Activated B cell treated with CpG ODN at 0.5 μM for 24 hours (primary cell): Measurements from ENCODE around the gene GPR15. TPM values are rescaled to one million over a fixed set of nuclear protein-coding genes. Genes with fewer than 3 reads are reported as not detected.
A peak's percentile ranks its signal among the peaks of the same experiment; 100 is the strongest.
"Not testable (repeated sequence)": the region's sequence is repeated elsewhere in the genome, so short reads cannot be mapped to it uniquely, and the experiment has no call there.

ENCODE experiments used
- ATAC-seq: fragments of 200-7000 bp; cut with Tn5 transposase; one replicate; pipeline ENCODE4 v1.10.0; 2021; ENCODE audit warnings: low read depth, mild to moderate bottlenecking, moderate library complexity
- CTCF ChIA-PET: fragments of 350-600 bp; sonication (Branson Sonifier 250); formaldehyde crosslinking; loops from one replicate; lab custom pipeline; 2021; ENCODE audit warnings: antibody characterized with exemption; lab: Charles Lee
- POLR2A ChIA-PET: fragments of 350-600 bp; sonication (Branson Sonifier 250); formaldehyde crosslinking; loops from one replicate; lab custom pipeline; 2021; ENCODE audit warnings: antibody characterized with exemption; lab: Charles Lee
- DNase-seq: peaks from one replicate; pipeline ENCODE4 v3.0.0; 2022
- H3K27ac Mint-ChIP-seq: one replicate; pipeline ENCODE4 v1.8.0; 2020; ENCODE audit warnings: mixed read lengths
- H3K27me3 Mint-ChIP-seq: one replicate; pipeline ENCODE4 v1.8.0; 2021; ENCODE audit warnings: mixed read lengths
- H3K36me3 Mint-ChIP-seq: one replicate; pipeline ENCODE4 v1.8.0; 2021; ENCODE audit warnings: low read depth, mixed read lengths
- H3K4me1 Mint-ChIP-seq: one replicate; pipeline ENCODE4 v1.8.0; 2021; ENCODE audit warnings: mixed read lengths
- H3K4me3 Mint-ChIP-seq: one replicate; pipeline ENCODE4 v1.8.0; 2020; ENCODE audit warnings: mild to moderate bottlenecking, mixed read lengths
- H3K9me3 Mint-ChIP-seq: one replicate; pipeline ENCODE4 v1.8.0; 2020; ENCODE audit warnings: mixed read lengths
- intact Hi-C: fragments of 100-400 bp; cut with micrococcal nuclease; formaldehyde crosslinking; loops from one replicate; pipeline ENCODE4 v1.15.1; 2024
- total RNA-seq: library from RNA; stranded (reverse); gene quantifications from 2 replicates; pipeline ENCODE4 v1.2.3, GENCODE V29; 2022
- TF ChIP-seq, protein P1 (sequence below): fragments of 200-600 bp; IDR thresholded peaks from one replicate; pipeline ENCODE4 v1.8.0; 2022; ENCODE audit warnings: antibody characterized with exemption, mild to moderate bottlenecking

Gene GPR15
- total RNA-seq, 1 donor from 2014 or later, result 4.5 TPM

DNA sequence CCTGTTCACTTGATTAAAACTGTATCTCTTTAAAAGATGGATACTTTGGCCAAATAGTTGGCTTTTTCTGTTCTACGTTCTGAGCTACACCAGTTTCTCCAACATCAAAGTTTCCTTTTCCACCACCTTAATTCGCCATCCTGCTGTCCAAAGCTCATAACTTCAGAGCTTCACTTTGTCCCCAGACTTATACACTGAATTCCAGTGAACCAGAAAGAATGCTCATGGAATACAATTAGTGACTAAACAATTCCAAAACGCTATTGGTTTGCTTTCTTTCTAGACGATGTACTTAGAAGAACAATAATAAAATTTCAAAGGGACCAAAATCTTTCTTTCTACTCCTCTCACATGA, 23.2 kb downstream of the GPR15 start:
- no peak for ATAC-seq
- intact Hi-C loops, result no loop called here

DNA sequence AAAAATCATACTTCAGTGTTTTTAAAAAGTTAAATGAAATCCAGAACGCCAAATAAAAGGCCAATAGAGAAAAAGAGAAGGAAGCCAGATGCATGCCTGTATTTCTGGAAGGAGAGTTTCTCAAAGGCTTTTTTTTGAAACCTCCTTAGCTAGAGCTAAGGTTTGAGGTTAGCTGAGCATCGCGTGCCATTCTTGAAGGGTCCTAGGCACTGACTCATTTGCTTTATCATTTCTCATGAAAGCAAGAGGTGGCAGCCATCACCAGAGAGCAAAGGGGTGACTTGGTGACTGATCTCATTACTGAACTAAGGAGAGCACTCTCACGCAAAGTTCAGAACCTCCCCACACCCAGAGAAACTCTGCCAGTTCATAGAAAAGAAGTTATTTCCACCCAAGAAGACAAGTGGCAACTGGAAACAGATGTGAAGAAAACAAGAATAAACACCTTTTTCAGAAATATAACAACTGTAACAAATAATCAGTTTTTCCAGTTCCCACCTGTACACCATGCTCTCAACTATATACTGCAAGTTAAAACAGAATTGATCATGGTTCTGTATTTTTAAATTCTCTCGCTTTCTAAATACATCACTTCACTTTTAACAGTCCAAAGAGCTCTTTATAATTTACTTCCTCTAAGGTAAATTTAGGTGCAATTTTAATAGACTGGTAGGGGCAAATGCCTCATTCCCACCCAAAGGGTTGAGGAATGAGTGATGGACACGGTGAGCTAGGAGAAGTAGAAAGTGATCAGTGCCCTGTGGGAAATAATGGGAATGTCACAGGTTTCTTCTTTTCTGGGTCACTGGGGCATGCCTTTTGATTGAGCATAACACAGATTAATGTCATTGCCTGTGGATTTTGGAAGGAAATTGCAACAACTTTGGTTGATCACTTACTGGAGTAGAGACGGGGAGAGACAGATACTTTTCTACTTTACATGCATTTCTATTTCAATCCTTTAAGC, 24.7 kb downstream of the GPR15 start:
- H3K9me3 Mint-ChIP-seq, result peaks cover 3% of the 10 kb centered on the region
- peak overlapping the region; percentile 42 for H3K4me3 Mint-ChIP-seq
- peak; percentile 76 for ATAC-seq
- TF ChIP-seq, protein P1, sequence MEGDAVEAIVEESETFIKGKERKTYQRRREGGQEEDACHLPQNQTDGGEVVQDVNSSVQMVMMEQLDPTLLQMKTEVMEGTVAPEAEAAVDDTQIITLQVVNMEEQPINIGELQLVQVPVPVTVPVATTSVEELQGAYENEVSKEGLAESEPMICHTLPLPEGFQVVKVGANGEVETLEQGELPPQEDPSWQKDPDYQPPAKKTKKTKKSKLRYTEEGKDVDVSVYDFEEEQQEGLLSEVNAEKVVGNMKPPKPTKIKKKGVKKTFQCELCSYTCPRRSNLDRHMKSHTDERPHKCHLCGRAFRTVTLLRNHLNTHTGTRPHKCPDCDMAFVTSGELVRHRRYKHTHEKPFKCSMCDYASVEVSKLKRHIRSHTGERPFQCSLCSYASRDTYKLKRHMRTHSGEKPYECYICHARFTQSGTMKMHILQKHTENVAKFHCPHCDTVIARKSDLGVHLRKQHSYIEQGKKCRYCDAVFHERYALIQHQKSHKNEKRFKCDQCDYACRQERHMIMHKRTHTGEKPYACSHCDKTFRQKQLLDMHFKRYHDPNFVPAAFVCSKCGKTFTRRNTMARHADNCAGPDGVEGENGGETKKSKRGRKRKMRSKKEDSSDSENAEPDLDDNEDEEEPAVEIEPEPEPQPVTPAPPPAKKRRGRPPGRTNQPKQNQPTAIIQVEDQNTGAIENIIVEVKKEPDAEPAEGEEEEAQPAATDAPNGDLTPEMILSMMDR, result no peak
- POLR2A ChIA-PET, result interaction anchor here (0.6 to 4.5 kb wide), 9 partner anchors 13 to 37 kb away, joined by 3 to 57 read pairs (median 5); partner anchors contain the start of genes CLDND1, CPOX and GPR15
- DNase-seq, result no peak
- H3K27ac Mint-ChIP-seq, result peak overlapping the region; percentile 80
- no peaks in the 10 kb centered on the region for H3K36me3 Mint-ChIP-seq
- H3K4me1 Mint-ChIP-seq, result peaks cover 56% of the 10 kb centered on the region
- intact Hi-C loops, result loop anchor here (1.0 to 2.0 kb wide), 4 partner anchors 16 to 34 kb away; partner anchors contain the start of gene CLDND1
- CTCF ChIA-PET, result no interaction called here
- H3K27me3 Mint-ChIP-seq, result peaks cover 2% of the 10 kb centered on the region

More for the DNA sequence above, 23.2 kb downstream of the GPR15 start:
- POLR2A ChIA-PET, result interaction anchor here (1.0 to 4.5 kb wide), 4 partner anchors 18 to 32 kb away, joined by 3 to 57 read pairs (median 7); partner anchors contain the start of genes CLDND1 and GPR15
- Mint-ChIP-seq H3K4me3 (no peak overlapping the region), H3K27ac (peak overlapping the region; percentile 54), H3K27me3 (peaks cover 2% of the 10 kb centered on the region), H3K9me3 (peaks cover 3% of the 10 kb centered on the region), H3K4me1 (peaks cover 55% of the 10 kb centered on the region), H3K36me3 (no peaks in the 10 kb centered on the region)
- TF ChIP-seq, protein P1, result no peak
- DNase-seq, result no peak
- CTCF ChIA-PET, result no interaction called here

DNA sequence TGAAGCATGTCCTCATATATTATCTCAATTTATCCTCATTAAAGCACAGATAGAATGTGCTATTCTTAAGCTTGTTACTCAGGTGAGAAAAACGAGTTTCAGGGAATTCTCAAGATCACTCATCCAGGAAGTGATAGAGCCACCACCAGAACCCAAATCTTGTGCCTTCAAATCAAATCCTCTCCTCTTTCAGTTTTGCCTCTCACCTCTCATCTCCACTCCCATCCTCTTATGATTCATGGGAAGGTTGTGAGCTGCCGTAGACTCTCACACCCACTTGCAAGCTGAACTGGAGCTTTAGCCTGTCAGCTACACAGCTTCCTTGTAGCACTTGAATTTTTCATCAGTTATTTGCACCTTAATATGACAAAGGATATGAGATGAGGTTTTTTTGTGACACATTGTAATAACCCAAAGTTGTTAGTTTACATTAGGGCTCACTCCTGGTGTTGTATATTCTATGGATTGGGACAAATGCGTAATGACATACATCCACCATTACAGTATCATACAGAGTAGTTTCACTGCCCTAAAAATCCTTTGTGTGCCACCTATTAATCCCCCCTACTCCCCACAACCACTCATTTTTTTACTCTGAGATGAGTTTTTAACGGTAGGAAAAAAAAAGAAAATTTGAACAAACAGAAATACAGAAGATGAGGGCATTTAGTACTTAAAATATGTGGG, 25.7 kb downstream of the GPR15 start:
- TF ChIP-seq, protein P1, result no peak
- Mint-ChIP-seq H3K4me3 (no peak overlapping the region), H3K9me3 (peaks cover 3% of the 10 kb centered on the region), H3K27ac (peak overlapping the region; percentile 80), H3K4me1 (peaks cover 54% of the 10 kb centered on the region), H3K27me3 (peaks cover 2% of the 10 kb centered on the region), H3K36me3 (no peaks in the 10 kb centered on the region)
- no peak for DNase-seq
- POLR2A ChIA-PET, result interaction anchor here (0.9 to 4.5 kb wide), 5 partner anchors 14 to 35 kb away, joined by 3 to 57 read pairs (median 6); partner anchors contain the start of gene CLDND1
- intact Hi-C loops, result loop anchor here (2.0 kb wide), 1 partner anchor 15 kb away; no protein-coding TSS in a partner anchor
- CTCF ChIA-PET, result no interaction called here
- no peak for ATAC-seq

DNA sequence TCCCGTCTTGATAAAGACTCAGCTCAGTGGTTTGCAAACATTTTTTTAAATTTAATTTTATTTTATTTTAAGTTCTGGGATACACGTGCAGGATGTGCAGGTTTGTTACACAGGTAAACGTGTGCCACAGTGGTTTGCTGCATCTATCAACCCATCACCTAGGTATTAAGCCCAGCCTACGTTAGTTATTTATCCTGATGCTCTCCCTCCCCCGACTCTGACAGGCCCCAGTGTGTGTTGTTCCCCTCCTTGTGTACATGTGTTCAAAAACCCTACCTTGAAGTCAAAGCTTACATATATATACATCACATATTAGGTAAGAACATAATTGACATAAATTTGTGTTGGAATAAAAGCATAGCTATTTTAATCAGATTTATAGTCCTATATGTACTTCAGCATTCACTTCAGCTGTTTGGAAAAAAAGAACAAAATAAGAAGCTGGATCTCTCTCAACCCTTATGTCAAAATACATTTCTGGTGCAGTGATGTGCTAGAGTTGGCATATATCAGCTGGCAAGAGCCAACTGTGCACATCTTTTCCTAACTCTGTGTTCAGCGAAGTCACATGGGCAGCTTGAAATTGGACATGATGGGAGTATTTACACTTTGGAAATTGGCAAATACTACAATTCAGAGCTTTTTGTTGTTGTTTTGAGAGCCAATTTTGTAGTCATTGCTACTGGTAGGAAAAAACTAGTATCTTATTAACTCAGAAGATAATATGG, 26.5 kb downstream of the GPR15 start:
- CTCF ChIA-PET, result interaction anchor here (1.6 kb wide), 1 partner anchor 14 kb away, joined by 4 read pairs; no protein-coding TSS in a partner anchor
- Mint-ChIP-seq H3K4me1 (peaks cover 51% of the 10 kb centered on the region), H3K36me3 (no peaks in the 10 kb centered on the region), H3K4me3 (no peak overlapping the region), H3K27ac (peak overlapping the region; percentile 0), H3K9me3 (peaks cover 3% of the 10 kb centered on the region), H3K27me3 (peaks cover 2% of the 10 kb centered on the region)
- ATAC-seq (no peak), DNase-seq (no peak)
- POLR2A ChIA-PET, result interaction anchor here (1.4 to 4.5 kb wide), 2 partner anchors 22 to 35 kb away, joined by 4 to 57 read pairs; partner anchors contain the start of gene CLDND1
- TF ChIP-seq, protein P1, result no peak
- intact Hi-C loops, result no loop called here

DNA sequence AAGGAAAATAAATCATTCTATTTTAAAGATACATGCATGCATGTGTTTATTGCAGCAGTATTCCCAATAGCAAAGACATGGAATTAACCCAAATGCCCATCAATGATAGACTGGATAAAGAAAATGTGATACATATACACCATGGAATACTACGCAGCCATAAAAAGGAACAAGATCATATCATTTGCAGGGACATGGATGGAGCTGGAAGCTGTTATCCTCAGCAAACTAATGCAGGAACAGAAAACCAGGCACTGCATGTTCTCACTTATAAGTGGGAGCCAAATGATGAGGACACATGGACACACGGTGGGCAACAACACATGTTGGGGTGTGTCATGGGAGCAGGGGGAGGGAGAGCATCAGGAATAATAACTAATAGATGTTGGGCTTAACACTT, 28.0 kb downstream of the GPR15 start:
- H3K4me3 Mint-ChIP-seq, POLR2A ChIA-PET, ATAC-seq, intact Hi-C loops, H3K27me3 Mint-ChIP-seq, H3K27ac Mint-ChIP-seq, DNase-seq, H3K9me3 Mint-ChIP-seq, H3K36me3 Mint-ChIP-seq: not testable (repeated sequence)
- CTCF ChIA-PET, result interaction anchor here (0.6 kb wide), 1 partner anchor 766 kb away, joined by 4 read pairs; no protein-coding TSS in a partner anchor
- H3K4me1 Mint-ChIP-seq, result peaks cover 56% of the 10 kb centered on the region
